HCT116 (cell line): ENCODE measurements around the gene CENATAC. TPM values are rescaled to one million over a fixed set of nuclear protein-coding genes. Genes with fewer than 3 reads are reported as not detected.

Experiments
- ATAC-seq: fragments of 200-7000 bp; cut with Tn5 transposase; 2 replicates; pipeline ENCODE4 v1.9.1; 2020; ENCODE audit warnings: mild to moderate bottlenecking, moderate library complexity
- BruUV-seq: library from RNA; stranded (reverse); fragments of 400-500 nt; replicated peaks from 2 replicates; lab custom pipeline; 2021; lab: Mats Ljungman, UMichigan
- CTCF ChIA-PET: fragments of 300-600 bp; sonication (Branson Sonifier 250); formaldehyde crosslinking; loops from one replicate; lab custom pipeline; 2021; ENCODE audit warnings: antibody characterized with exemption; lab: Charles Lee
- POLR2A ChIA-PET: fragments of 300-600, 350-600 bp; sonication (Branson Sonifier 250); formaldehyde crosslinking; loops from one replicate; lab custom pipeline; 2021; ENCODE audit warnings: antibody characterized with exemption; lab: Charles Lee
- RAD21 ChIA-PET, 2 experiments: fragments of 300-600 bp; sonication (Branson Sonifier 250); formaldehyde crosslinking; loops; one replicate each; lab custom pipeline; 2023; ENCODE audit warnings: low total read pairs in 2 of 2; ENCODE audit not compliant: uncharacterized antibody in 2 of 2, unreplicated experiment in 2 of 2, low non-redundant PET in 1 of 2; lab: Charles Lee
- DNase-seq: peaks from one replicate; pipeline ENCODE4 v3.0.0-alpha.2; 2010; ENCODE audit warnings: low read depth, low spot score
- H2AFZ ChIP-seq: fragments of 200-600 bp; shearing (Covaris generic), sonication (generic); 2 replicates; pipeline ENCODE4 v1.6.1; 2017; ENCODE audit warnings: low read depth, mixed run types, mixed read lengths, antibody characterized with exemption, low read length; ENCODE audit not compliant: poor library complexity, severe bottlenecking
- H3K27ac ChIP-seq: 2 replicates; pipeline ENCODE4 v1.5.1; 2012; ENCODE audit warnings: low read depth, low read length
- H3K27me3 ChIP-seq: fragments of 200-600 bp; sonication (generic); 2 replicates; pipeline ENCODE4 v1.6.1; 2016; ENCODE audit warnings: mixed run types, low read length, mixed read lengths; ENCODE audit not compliant: insufficient read depth
- H3K36me3 ChIP-seq, 2 experiments: fragments of 200-500 bp in 1 of 2; fragments of 200-600 bp in 1 of 2; sonication (Bioruptor generic) in 1 of 2; sonication (generic) in 1 of 2; 2 replicates each; pipeline versions ENCODE4 v1.5.1 to v1.6.1; 2014 to 2016; ENCODE audit warnings: low read length in 2 of 2, inconsistent platforms in 1 of 2, mixed read lengths in 1 of 2, mixed run types in 1 of 2; ENCODE audit not compliant: insufficient read depth in 2 of 2, control insufficient read depth in 1 of 2
- H3K4me1 ChIP-seq, 2 experiments: fragments of 200-600 bp in 1 of 2; sonication (generic) in 1 of 2; 2 replicates each; pipeline versions ENCODE4 v1.5.1 to v1.6.1; 2012 to 2017; ENCODE audit warnings: low read length in 2 of 2, inconsistent platforms in 1 of 2, mild to moderate bottlenecking in 1 of 2, mixed read lengths in 1 of 2, mixed run types in 1 of 2, moderate library complexity in 1 of 2; ENCODE audit not compliant: insufficient read depth in 2 of 2, control insufficient read depth in 1 of 2
- H3K4me2 ChIP-seq: fragments of 200-600 bp; sonication (generic); 2 replicates; pipeline ENCODE4 v1.6.1; 2017; ENCODE audit warnings: mixed run types, low read length, mixed read lengths
- H3K4me3 ChIP-seq, 2 experiments: fragments of 200-600 bp in 1 of 2; sonication (generic) in 1 of 2; replicated peaks in 1 of 2; 2 replicates each; pipeline ENCODE4 v1.5.1; 2011 to 2016; ENCODE audit warnings: low read length in 2 of 2, control low read depth in 1 of 2, low read depth in 1 of 2, mild to moderate bottlenecking in 1 of 2, mixed read lengths in 1 of 2, mixed run types in 1 of 2
- H3K79me2 ChIP-seq: fragments of 200-600 bp; sonication (generic); 2 replicates; pipeline ENCODE4 v1.6.1; 2017; ENCODE audit warnings: mild to moderate bottlenecking, mixed run types, low read length, moderate library complexity, mixed read lengths; ENCODE audit not compliant: insufficient read depth
- H3K9ac ChIP-seq: fragments of 200-600 bp; sonication (generic); 2 replicates; pipeline ENCODE4 v1.6.1; 2016; ENCODE audit warnings: low read length, mixed read lengths
- H3K9me2 ChIP-seq: fragments of 200-600 bp; sonication (generic), shearing (Covaris generic); 2 replicates; pipeline ENCODE4 v1.6.1; 2017; ENCODE audit warnings: mixed run types, mild to moderate bottlenecking, moderate library complexity; ENCODE audit not compliant: insufficient read depth
- H3K9me3 ChIP-seq, 2 experiments: fragments of 200-500 bp in 1 of 2; fragments of 200-600 bp in 1 of 2; sonication (Bioruptor generic) in 1 of 2; sonication (generic) in 1 of 2; 2 replicates each; pipeline ENCODE4 v1.6.1; 2014 to 2017; ENCODE audit warnings: low read length in 2 of 2, mixed read lengths in 2 of 2, inconsistent platforms in 1 of 2, low read depth in 1 of 2, mild to moderate bottlenecking in 1 of 2, mixed run types in 1 of 2, moderate library complexity in 1 of 2; ENCODE audit not compliant: control insufficient read depth in 1 of 2, insufficient read depth in 1 of 2
- H4K20me1 ChIP-seq: fragments of 200-600 bp; sonication (generic), shearing (Covaris generic); 2 replicates; pipeline ENCODE4 v1.6.1; 2017; ENCODE audit warnings: mixed run types, mild to moderate bottlenecking, moderate library complexity; ENCODE audit not compliant: insufficient read depth
- CEBPB ChIP-seq: IDR thresholded peaks from 2 replicates; pipeline ENCODE4 v1.6.1; 2012; ENCODE audit warnings: low read depth
- EGR1 ChIP-seq: IDR thresholded peaks from 2 replicates; pipeline ENCODE4 v1.6.1; 2012; ENCODE audit warnings: low read depth
- EZH2phosphoT487 ChIP-seq: fragments of 200-600 bp; IDR thresholded peaks from 2 replicates; pipeline ENCODE4 v1.6.1; 2018; ENCODE audit warnings: antibody characterized with exemption, borderline replicate concordance
- FOSL1 ChIP-seq: IDR thresholded peaks from 2 replicates; pipeline ENCODE4 v1.6.1; 2012; ENCODE audit warnings: low read depth
- JUND ChIP-seq: IDR thresholded peaks from 2 replicates; pipeline ENCODE4 v1.6.1; 2012
- MAX ChIP-seq: IDR thresholded peaks from 2 replicates; pipeline ENCODE4 v1.6.1; 2012
- POLR2A ChIP-seq: IDR thresholded peaks from 2 replicates; pipeline ENCODE4 v1.7.0; 2011; ENCODE audit warnings: borderline replicate concordance; ENCODE audit not compliant: insufficient read depth, insufficient read length; ENCODE audit errors: extremely low read depth
- POLR2AphosphoS5 ChIP-seq: IDR thresholded peaks from 2 replicates; pipeline ENCODE4 v1.6.1; 2011; ENCODE audit warnings: mild to moderate bottlenecking, low read depth, low read length, moderate library complexity
- SRF ChIP-seq: IDR thresholded peaks from 2 replicates; pipeline ENCODE4 v1.6.1; 2012; ENCODE audit warnings: low read depth
- ZBTB33 ChIP-seq: IDR thresholded peaks from 2 replicates; pipeline ENCODE4 v1.6.1; 2011; ENCODE audit warnings: mild to moderate bottlenecking, low read length, moderate library complexity; ENCODE audit not compliant: insufficient replicate concordance; ENCODE audit errors: extremely low read depth
- ZFX ChIP-seq: fragments of 450-650 bp; IDR thresholded peaks from 2 replicates; pipeline ENCODE4 v1.6.1; 2017
- intact Hi-C: fragments of 100-400 bp; cut with micrococcal nuclease; formaldehyde crosslinking; loops from 2 replicates; pipeline ENCODE4 v1.10.0; 2022
- total RNA-seq: library from RNA; stranded (reverse); gene quantifications from one replicate; pipeline ENCODE4 v1.2.1, GENCODE V29; 2021; ENCODE audit not compliant: unreplicated experiment

CENATAC gene
- total RNA-seq, 1 experiment from 2014 or later, result 28.9 TPM

GRCh38 chr11:119000906-119001305, 3.0 kb downstream of the CENATAC start (continued):
- no peak for TF ChIP-seq POLR2AphosphoS5
- no peak for TF ChIP-seq EZH2phosphoT487
- TF ChIP-seq POLR2A, result no peak
- TF ChIP-seq SRF, result no peak
- no peak for TF ChIP-seq ZFX
- no peak for TF ChIP-seq ZBTB33
- TF ChIP-seq, all 23 proteins: peak for 0

- Histone ChIP-seq H3K9me3 (no peaks in the 10 kb centered on the region), H3K4me3 (no peak overlapping the region), H3K4me2 (no peak overlapping the region), H3K4me1 (no peaks in the 10 kb centered on the region), H3K79me2 (peaks cover 42% of the 10 kb centered on the region), H3K36me3 (peaks cover 19 to 27% of the 10 kb centered on the region in 2 experiments), H3K9ac (no peak overlapping the region), H3K27me3 (no peaks in the 10 kb centered on the region), H2AFZ (no peak overlapping the region), H3K9me2 (no peaks in the 10 kb centered on the region), H4K20me1 (no peaks in the 10 kb centered on the region), H3K27ac (no peak overlapping the region)
- ChIA-PET POLR2A (no interaction called here), RAD21 (interaction anchor here in 1 of 2 experiments (0.7 kb wide), 1 partner anchor 362 kb away, joined by 3 read pairs; no protein-coding TSS in a partner anchor), CTCF (interaction anchor here (0.7 kb wide), 1 partner anchor 330 kb away, joined by 8 read pairs; no protein-coding TSS in a partner anchor)
- TF ChIP-seq JUND (no peak), FOSL1 (no peak), POLR2AphosphoS5 (no peak), EGR1 (no peak), CEBPB (no peak), MAX (no peak)
- no peak for DNase-seq
- BruUV-seq, result no TSS peak
- no peak for ATAC-seq
- intact Hi-C loops, result no loop called here
These were observed 8.7 kb downstream of the CENATAC start for GRCh38 chr11:119006656-119007055.
